IPS-NIHi7 (cell line): ENCODE measurements around the gene ZC3H8.
"Not testable (repeated sequence)": the region's sequence is repeated elsewhere in the genome, so short reads cannot be mapped to it uniquely, and the experiment has no call there.

Experiments
- DNase-seq: peaks from one replicate; pipeline ENCODE4 v3.0.0; 2012; ENCODE audit warnings: mixed read lengths; ENCODE audit errors: extremely low spot score

The ZC3H8 gene

GRCh38 chr2:112259509-112260294, 4.9 kb upstream of the ZC3H8 start:
- DNase-seq = peak; percentile 75

- DNase-seq = no peak
Measured at GRCh38 chr2:112257575-112257974, 2.7 kb upstream of the ZC3H8 start.

- DNase-seq = no peak
Measured at GRCh38 chr2:112256654-112257053, 1.8 kb upstream of the ZC3H8 start.

GRCh38 chr2:112255875-112256274, 1.0 kb upstream of the ZC3H8 start:
- DNase-seq = no peak

- no peak for DNase-seq
Measured at GRCh38 chr2:112253261-112253815, 1.5 kb downstream of the ZC3H8 start.

GRCh38 chr2:112251271-112251670, 3.6 kb downstream of the ZC3H8 start:
- no peak for DNase-seq

- no peak for DNase-seq
Measured at GRCh38 chr2:112244854-112245253, 10.0 kb downstream of the ZC3H8 start.

- no peak for DNase-seq
Measured at GRCh38 chr2:112243233-112243632, 11.6 kb downstream of the ZC3H8 start.

GRCh38 chr2:112242384-112242783, 12.5 kb downstream of the ZC3H8 start:
- no peak for DNase-seq

GRCh38 chr2:112239862-112240261, 15.0 kb downstream of the ZC3H8 start:
- DNase-seq = no peak

GRCh38 chr2:112230371-112230770, 24.5 kb downstream of the ZC3H8 start:
- DNase-seq = no peak

GRCh38 chr2:112229348-112229747, 25.5 kb downstream of the ZC3H8 start:
- DNase-seq = no peak

- no peak for DNase-seq
Measured at GRCh38 chr2:112220831-112221230, 34.0 kb downstream of the ZC3H8 start.

GRCh38 chr2:112220186-112220585, 34.7 kb downstream of the ZC3H8 start:
- no peak for DNase-seq

- DNase-seq = no peak
Measured at GRCh38 chr2:112217854-112218253, 37.0 kb downstream of the ZC3H8 start.

GRCh38 chr2:112216167-112216566, 38.7 kb downstream of the ZC3H8 start:
- peak; percentile 32 for DNase-seq

- DNase-seq = not testable (repeated sequence)
Measured at GRCh38 chr2:112207905-112208304, 46.9 kb downstream of the ZC3H8 start.

GRCh38 chr2:112204411-112204810, 50.4 kb downstream of the ZC3H8 start:
- no peak for DNase-seq

GRCh38 chr2:112201696-112202430, 53.0 kb downstream of the ZC3H8 start:
- DNase-seq = no peak

- no peak for DNase-seq
Measured at GRCh38 chr2:112199188-112199587, 55.7 kb downstream of the ZC3H8 start.

- DNase-seq = no peak
Measured at GRCh38 chr2:112198780-112199179, 56.1 kb downstream of the ZC3H8 start.

GRCh38 chr2:112197868-112198267, 57.0 kb downstream of the ZC3H8 start:
- no peak for DNase-seq

- no peak for DNase-seq
Measured at GRCh38 chr2:112195950-112196349, 58.9 kb downstream of the ZC3H8 start.
